ENCODE data around the gene CRYBB3.
A peak's percentile ranks its signal among the peaks of the same experiment; 100 is the strongest.

Gene CRYBB3

DNA sequence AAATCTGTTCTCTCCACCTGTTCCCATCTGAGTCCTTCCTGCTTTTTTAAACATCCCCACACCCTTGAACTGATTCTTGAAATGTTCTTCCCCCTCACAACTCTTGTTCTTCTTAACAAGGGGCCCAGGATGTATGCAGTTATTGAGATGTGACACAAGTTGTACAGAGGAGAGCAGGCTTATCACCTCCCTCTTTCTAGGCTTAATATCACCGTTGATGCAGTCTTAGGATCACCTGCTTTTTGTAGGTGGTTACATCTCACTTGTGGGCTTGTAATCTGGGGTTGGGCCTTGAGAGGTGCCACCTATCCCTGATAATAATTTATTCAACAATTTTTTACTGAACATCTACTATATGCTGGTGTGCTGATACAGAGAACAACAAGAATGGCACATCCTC, 6.2 kb downstream of the CRYBB3 start:
- no CpG with 5 or more reads among the region's 1 CpG for whole genome bisulfite sequencing (ENCODE audit: extremely low coverage, insufficient coverage, low lambda C conversion rate)
- H2BK120ac ChIP-seq (ENCODE audit: low read depth, low read length): no peak overlapping the region

DNA sequence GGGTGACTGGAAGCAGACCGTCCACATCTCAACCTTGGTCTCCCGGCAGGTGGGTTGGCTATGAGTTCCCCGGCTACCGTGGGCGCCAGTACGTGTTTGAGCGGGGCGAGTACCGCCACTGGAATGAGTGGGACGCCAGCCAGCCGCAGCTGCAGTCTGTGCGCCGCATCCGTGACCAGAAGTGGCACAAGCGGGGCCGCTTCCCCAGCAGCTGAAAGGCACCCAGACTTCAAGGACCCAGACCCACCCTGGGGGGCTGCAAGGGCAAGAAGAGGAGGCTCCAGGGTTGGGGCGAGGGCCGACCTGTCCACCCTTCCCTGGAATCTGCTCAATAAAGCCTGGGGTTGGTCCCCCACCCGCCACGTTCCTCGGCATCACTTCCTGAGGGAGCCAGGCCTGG, 7.3 kb downstream of the CRYBB3 start:
- Histone ChIP-seq H4K8ac (ENCODE audit: low read depth, low read length) (no peak overlapping the region), H3K79me2 (ENCODE audit: control insufficient read depth, insufficient read depth, low read length) (no peaks in the 10 kb centered on the region), H3K9ac (ENCODE audit: low read length) (no peak overlapping the region), H3K36me3 (ENCODE audit: control insufficient read depth, insufficient read depth, low read length) (no peaks in the 10 kb centered on the region), H3K27me3 (ENCODE audit: insufficient read depth, low read length, poor library complexity) (no peaks in the 10 kb centered on the region), H3K23ac (ENCODE audit: low read length) (no peak overlapping the region), H3K4me1 (ENCODE audit: control insufficient read depth, low read depth, low read length) (no peaks in the 10 kb centered on the region), H3K56ac (ENCODE audit: low read length) (no peak overlapping the region), H3K4me3 (ENCODE audit: low read length) (no peak overlapping the region), H3K4ac (ENCODE audit: low read depth, low read length) (no peak overlapping the region), H2AK5ac (ENCODE audit: low read length) (no peak overlapping the region), H2BK5ac (ENCODE audit: low read length) (no peak overlapping the region), H3K79me1 (ENCODE audit: low read length) (no peaks in the 10 kb centered on the region), H2BK15ac (replicated peaks; ENCODE audit: low read depth) (no peak overlapping the region), H3K4me2 (ENCODE audit: low read length) (no peak overlapping the region), H4K5ac (ENCODE audit: low read length) (no peak overlapping the region), H3K18ac (ENCODE audit: low read length) (no peak overlapping the region), H3K27ac (ENCODE audit: low read depth, low read length) (no peak overlapping the region), H2BK120ac (ENCODE audit: low read depth, low read length) (no peak overlapping the region)
- WGBS (ENCODE audit: extremely low coverage, insufficient coverage, low lambda C conversion rate): no CpG with 5 or more reads among the region's 21 CpGs
- no peak for DNase-seq

More for the DNA sequence above, 6.2 kb downstream of the CRYBB3 start:
- Histone ChIP-seq H2BK5ac (ENCODE audit: low read length) (no peak overlapping the region), H3K18ac (ENCODE audit: low read length) (no peak overlapping the region), H3K23ac (ENCODE audit: low read length) (no peak overlapping the region), H3K56ac (ENCODE audit: low read length) (no peak overlapping the region), H4K8ac (ENCODE audit: low read depth, low read length) (no peak overlapping the region), H3K27ac (ENCODE audit: low read depth, low read length) (no peak overlapping the region), H3K4ac (ENCODE audit: low read depth, low read length) (no peak overlapping the region), H2BK15ac (replicated peaks; ENCODE audit: low read depth) (no peak overlapping the region), H3K9ac (ENCODE audit: low read length) (no peak overlapping the region), H3K36me3 (ENCODE audit: control insufficient read depth, insufficient read depth, low read length) (no peaks in the 10 kb centered on the region), H3K79me2 (ENCODE audit: control insufficient read depth, insufficient read depth, low read length) (no peaks in the 10 kb centered on the region), H3K79me1 (ENCODE audit: low read length) (no peaks in the 10 kb centered on the region), H3K4me3 (ENCODE audit: low read length) (no peak overlapping the region), H3K4me2 (ENCODE audit: low read length) (no peak overlapping the region), H4K5ac (ENCODE audit: low read length) (no peak overlapping the region), H2AK5ac (ENCODE audit: low read length) (no peak overlapping the region), H3K27me3 (ENCODE audit: insufficient read depth, low read length, poor library complexity) (no peaks in the 10 kb centered on the region), H3K4me1 (ENCODE audit: control insufficient read depth, low read depth, low read length) (no peaks in the 10 kb centered on the region)
- no peak for DNase-seq

DNA sequence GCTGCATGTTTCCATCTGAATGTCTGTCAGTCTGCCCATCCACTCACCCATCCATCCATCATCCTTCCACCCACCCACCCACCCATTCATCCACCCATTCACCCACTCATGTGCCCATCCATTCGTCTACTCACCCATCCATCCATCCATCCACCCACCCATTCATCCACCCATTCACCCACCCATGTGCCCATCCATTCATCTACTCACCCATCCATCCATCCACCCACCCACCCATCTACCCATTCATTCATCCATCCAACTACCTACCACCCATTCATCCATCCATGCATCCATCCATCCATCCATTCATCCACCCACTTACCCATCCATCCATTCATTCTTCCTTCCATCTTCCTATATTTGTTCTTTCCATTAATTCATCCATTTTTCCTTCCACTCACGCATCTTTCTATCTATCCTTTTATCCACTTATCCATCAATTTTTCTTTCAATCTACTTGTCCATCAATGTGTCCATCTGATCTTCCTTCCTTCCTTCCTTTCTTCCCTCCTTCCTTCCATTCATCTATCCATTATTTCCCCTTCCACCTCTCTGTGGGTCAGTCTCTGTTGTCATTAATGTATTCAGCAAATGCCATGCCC, 8.0 kb downstream of the CRYBB3 start:
- Histone ChIP-seq H3K4me2 (ENCODE audit: low read length) (no peak overlapping the region), H3K79me2 (ENCODE audit: control insufficient read depth, insufficient read depth, low read length) (no peaks in the 10 kb centered on the region), H3K4me3 (ENCODE audit: low read length) (no peak overlapping the region), H3K23ac (ENCODE audit: low read length) (no peak overlapping the region), H3K56ac (ENCODE audit: low read length) (no peak overlapping the region), H2BK15ac (replicated peaks; ENCODE audit: low read depth) (no peak overlapping the region), H4K8ac (ENCODE audit: low read depth, low read length) (no peak overlapping the region), H3K9ac (ENCODE audit: low read length) (no peak overlapping the region), H2BK5ac (ENCODE audit: low read length) (no peak overlapping the region), H3K4ac (ENCODE audit: low read depth, low read length) (no peak overlapping the region), H3K18ac (ENCODE audit: low read length) (no peak overlapping the region), H3K4me1 (ENCODE audit: control insufficient read depth, low read depth, low read length) (no peaks in the 10 kb centered on the region), H4K5ac (ENCODE audit: low read length) (no peak overlapping the region), H2BK120ac (ENCODE audit: low read depth, low read length) (no peak overlapping the region), H2AK5ac (ENCODE audit: low read length) (no peak overlapping the region), H3K27me3 (ENCODE audit: insufficient read depth, low read length, poor library complexity) (no peaks in the 10 kb centered on the region), H3K27ac (ENCODE audit: low read depth, low read length) (no peak overlapping the region), H3K79me1 (ENCODE audit: low read length) (no peaks in the 10 kb centered on the region), H3K36me3 (ENCODE audit: control insufficient read depth, insufficient read depth, low read length) (no peaks in the 10 kb centered on the region)
- no peak for DNase-seq
- WGBS (ENCODE audit: extremely low coverage, insufficient coverage, low lambda C conversion rate): 100% methylated on average over 1 of the region's 2 CpGs

- Histone ChIP-seq H4K8ac (ENCODE audit: low read depth, low read length) (no peak overlapping the region), H2AK5ac (ENCODE audit: low read length) (no peak overlapping the region), H2BK5ac (ENCODE audit: low read length) (no peak overlapping the region), H3K4me3 (ENCODE audit: low read length) (no peak overlapping the region), H4K5ac (ENCODE audit: low read length) (no peak overlapping the region), H2BK15ac (replicated peaks; ENCODE audit: low read depth) (no peak overlapping the region), H3K27ac (ENCODE audit: low read depth, low read length) (no peak overlapping the region), H2BK120ac (ENCODE audit: low read depth, low read length) (no peak overlapping the region), H3K9ac (ENCODE audit: low read length) (no peak overlapping the region), H3K79me1 (ENCODE audit: low read length) (no peaks in the 10 kb centered on the region), H3K36me3 (ENCODE audit: control insufficient read depth, insufficient read depth, low read length) (no peaks in the 10 kb centered on the region), H3K56ac (ENCODE audit: low read length) (no peak overlapping the region), H3K18ac (ENCODE audit: low read length) (no peak overlapping the region), H3K27me3 (ENCODE audit: insufficient read depth, low read length, poor library complexity) (no peaks in the 10 kb centered on the region), H3K79me2 (ENCODE audit: control insufficient read depth, insufficient read depth, low read length) (no peaks in the 10 kb centered on the region), H3K23ac (ENCODE audit: low read length) (no peak overlapping the region), H3K4ac (ENCODE audit: low read depth, low read length) (no peak overlapping the region), H3K4me1 (ENCODE audit: control insufficient read depth, low read depth, low read length) (no peaks in the 10 kb centered on the region), H3K4me2 (ENCODE audit: low read length) (no peak overlapping the region)
- no CpG with 5 or more reads among the region's 2 CpGs for WGBS (ENCODE audit: extremely low coverage, insufficient coverage, low lambda C conversion rate)
- DNase-seq: no peak
Measured at GRCh38 chr22:25208328-25208727, 8.7 kb downstream of the CRYBB3 start.

- Histone ChIP-seq H4K8ac (ENCODE audit: low read depth, low read length) (no peak overlapping the region), H3K27me3 (ENCODE audit: insufficient read depth, low read length, poor library complexity) (no peaks in the 10 kb centered on the region), H2BK15ac (replicated peaks; ENCODE audit: low read depth) (no peak overlapping the region), H2BK120ac (ENCODE audit: low read depth, low read length) (no peak overlapping the region), H2BK5ac (ENCODE audit: low read length) (no peak overlapping the region), H3K56ac (ENCODE audit: low read length) (no peak overlapping the region), H3K9ac (ENCODE audit: low read length) (no peak overlapping the region), H3K79me2 (ENCODE audit: control insufficient read depth, insufficient read depth, low read length) (no peaks in the 10 kb centered on the region), H3K27ac (ENCODE audit: low read depth, low read length) (no peak overlapping the region), H3K36me3 (ENCODE audit: control insufficient read depth, insufficient read depth, low read length) (no peaks in the 10 kb centered on the region), H3K18ac (ENCODE audit: low read length) (no peak overlapping the region), H3K4me2 (ENCODE audit: low read length) (no peak overlapping the region), H3K79me1 (ENCODE audit: low read length) (no peaks in the 10 kb centered on the region), H3K4me3 (ENCODE audit: low read length) (no peak overlapping the region), H4K5ac (ENCODE audit: low read length) (no peak overlapping the region), H3K4me1 (ENCODE audit: control insufficient read depth, low read depth, low read length) (no peaks in the 10 kb centered on the region), H3K4ac (ENCODE audit: low read depth, low read length) (no peak overlapping the region), H2AK5ac (ENCODE audit: low read length) (no peak overlapping the region), H3K23ac (ENCODE audit: low read length) (no peak overlapping the region)
- peak; percentile 37 for DNase-seq
- no CpG with 5 or more reads among the region's 17 CpGs for WGBS (ENCODE audit: extremely low coverage, insufficient coverage, low lambda C conversion rate)
Measured at GRCh38 chr22:25208743-25209505, 9.3 kb downstream of the CRYBB3 start.
